Lower leg skin (tissue), 4 donors: ENCODE measurements around the gene PDCD1. TPM values are rescaled to one million over a fixed set of nuclear protein-coding genes. Genes with fewer than 3 reads are reported as not detected.
A peak's percentile ranks its signal among the peaks of the same experiment; 100 is the strongest.

Experiments used
- DNase-seq, 2 donors: peaks; one replicate each; pipeline ENCODE4 v3.0.0-alpha.2; 2019; ENCODE audit warnings: low spot score in 2 of 2
- H3K4me3 ChIP-seq: fragments of 200-600 bp; sonication (generic); 2 replicates; pipeline ENCODE4 v1.5.1; 2017; ENCODE audit warnings: mild to moderate bottlenecking, low read depth; ENCODE audit not compliant: poor library complexity, severe bottlenecking
- CTCF ChIP-seq, 3 donors: fragments of 450-650 bp; IDR thresholded peaks; one replicate each; pipeline ENCODE4 v1.5.1; 2016; ENCODE audit warnings: antibody characterized with exemption in 3 of 3, mild to moderate bottlenecking in 3 of 3, moderate library complexity in 2 of 3
- POLR2A ChIP-seq, 2 donors: fragments of 450-650 bp; IDR thresholded peaks; one replicate each; pipeline ENCODE4 v1.6.1; 2016 to 2017; ENCODE audit warnings: antibody characterized with exemption in 2 of 2, mild to moderate bottlenecking in 1 of 2, moderate library complexity in 1 of 2
- WGBS, 2 donors: methylation state at CpG; one replicate each; pipeline ENCODE4 v1.1.5; 2018; 5-methylcytosine and 5-hydroxymethylcytosine counted together
- intact Hi-C: fragments of 100-400 bp; cut with DNase I; formaldehyde crosslinking; loops from one replicate; pipeline ENCODE4 v1.15.0; 2023; ENCODE audit warnings: low total_unique reads
- total RNA-seq, 4 donors: library from RNA; depleted of rRNA; stranded (reverse); fragments of >200 nt; gene quantifications; one replicate each; pipeline ENCODE4 v1.1.0, GENCODE V29; 2016

Gene PDCD1
- total RNA-seq, 4 donors from 2014 or later = 0.42 to 1.3 (median 0.86) TPM; not detected in 1

- no peak overlapping the region for H3K4me3 ChIP-seq
- intact Hi-C loops = no loop called here
- 79 to 86% methylated on average over 9 to 11 of the region's 11 CpGs for WGBS, 2 donors
- DNase-seq = no peak
- no peak for TF ChIP-seq CTCF (IDR thresholded peaks at IDR 0.05)
- no peak for TF ChIP-seq POLR2A (IDR thresholded peaks at IDR 0.05)
Measured at GRCh38 chr2:241895427-241895711, 36.7 kb upstream of the PDCD1 start.

- TF ChIP-seq CTCF (IDR thresholded peaks at IDR 0.05) = no peak
- no peak for TF ChIP-seq POLR2A (IDR thresholded peaks at IDR 0.05)
- 80 to 88% methylated on average over 21 to 24 of the region's 28 CpGs for WGBS, 2 donors
- no peak overlapping the region for H3K4me3 ChIP-seq
- DNase-seq = peak in 1 of 2 donors; percentile 84
- intact Hi-C loops = no loop called here
Measured at GRCh38 chr2:241894681-241895426, 36.2 kb upstream of the PDCD1 start.

- intact Hi-C loops = no loop called here
- peak in 1 of 2 donors; percentile 83 for DNase-seq
Measured at GRCh38 chr2:241894056-241894641, 35.5 kb upstream of the PDCD1 start.

GRCh38 chr2:241893265-241893664, 34.6 kb upstream of the PDCD1 start:
- DNase-seq = peak in 1 of 2 donors; percentile 82
- TF ChIP-seq POLR2A (IDR thresholded peaks at IDR 0.05) (no peak), CTCF (IDR thresholded peaks at IDR 0.05) (no peak)
- WGBS, 2 donors = 83 to 90% methylated on average over 16 of the region's 16 CpGs

More at GRCh38 chr2:241894056-241894641, 35.5 kb upstream of the PDCD1 start:
- WGBS, 2 donors = 59 to 81% methylated on average over 18 to 22 of the region's 23 CpGs
- H3K4me3 ChIP-seq = no peak overlapping the region
- TF ChIP-seq CTCF (IDR thresholded peaks at IDR 0.05) (no peak), POLR2A (IDR thresholded peaks at IDR 0.05) (no peak)

GRCh38 chr2:241892299-241893137, 33.8 kb upstream of the PDCD1 start:
- WGBS, 2 donors = 64 to 66% methylated on average over 22 of the region's 22 CpGs
- no peak for TF ChIP-seq POLR2A (IDR thresholded peaks at IDR 0.05)
- TF ChIP-seq CTCF (IDR thresholded peaks at IDR 0.05) = no peak
- DNase-seq = no peak
- intact Hi-C loops = no loop called here
- no peak overlapping the region for H3K4me3 ChIP-seq

More at GRCh38 chr2:241893265-241893664, 34.6 kb upstream of the PDCD1 start:
- H3K4me3 ChIP-seq = no peak overlapping the region
- intact Hi-C loops = no loop called here
